C4-2B (cell line): Measurements from ENCODE around the gene PODNL1.

Experiments used
- H3K27ac ChIP-seq: fragments of 450-650 bp; 2 replicates; pipeline ENCODE4 v1.5.1; 2017
- CTCF ChIP-seq: fragments of 450-650 bp; conservative IDR thresholded peaks from 2 replicates; pipeline ENCODE4 v1.5.1; 2017; ENCODE audit warnings: mild to moderate bottlenecking
- ZFX ChIP-seq: fragments of 450-650 bp; IDR thresholded peaks from 2 replicates; pipeline ENCODE4 v1.6.1; 2017

The PODNL1 gene

GRCh38 chr19:13920524-13920923 is 17.7 kb downstream of the PODNL1 start:
- H3K27ac ChIP-seq, result no peak overlapping the region

GRCh38 chr19:13918726-13919411 is 19.3 kb downstream of the PODNL1 start:
- TF ChIP-seq CTCF, result no peak
- TF ChIP-seq ZFX, result no peak
- H3K27ac ChIP-seq, result no peak overlapping the region; the same call in 1 of the 2 replicates

More at GRCh38 chr19:13920524-13920923, 17.7 kb downstream of the PODNL1 start:
- TF ChIP-seq ZFX, result no peak
- no peak for TF ChIP-seq CTCF

GRCh38 chr19:13917888-13918406 is 20.3 kb downstream of the PODNL1 start:
- peak overlapping the region; percentile 2; the same call in 1 of the 2 replicates for H3K27ac ChIP-seq
- TF ChIP-seq CTCF (no peak), ZFX (no peak)

GRCh38 chr19:13914777-13915176 is 23.4 kb downstream of the PODNL1 start:
- TF ChIP-seq ZFX, result no peak
- TF ChIP-seq CTCF, result no peak
- H3K27ac ChIP-seq, result no peak overlapping the region

GRCh38 chr19:13913352-13913751 is 24.9 kb downstream of the PODNL1 start:
- no peak for TF ChIP-seq ZFX
- H3K27ac ChIP-seq, result no peak overlapping the region

- TF ChIP-seq ZFX (no peak), CTCF (no peak)
- H3K27ac ChIP-seq, result no peak overlapping the region
These were observed 28.8 kb downstream of the PODNL1 start for GRCh38 chr19:13909430-13909829.

- no peak overlapping the region for H3K27ac ChIP-seq
These were observed 29.5 kb downstream of the PODNL1 start for GRCh38 chr19:13908674-13909073.

More at GRCh38 chr19:13908674-13909073, 29.5 kb downstream of the PODNL1 start:
- TF ChIP-seq ZFX (no peak), CTCF (no peak)
